Naive B cell (primary cell): ENCODE measurements around the gene ITGA7. TPM values are rescaled to one million over a fixed set of nuclear protein-coding genes. Genes with fewer than 3 reads are reported as not detected.
A peak's percentile ranks its signal among the peaks of the same experiment; 100 is the strongest.

Experiments used
- ATAC-seq, 2 donors: fragments of 150-1000 bp; cut with Tn5 transposase; 2 replicates each; pipeline ENCODE4 v1.10.0; 2021; ENCODE audit warnings: low read depth in 2 of 2, mild to moderate bottlenecking in 2 of 2, moderate library complexity in 2 of 2
- DNase-seq: peaks from one replicate; pipeline ENCODE4 v3.0.0; 2022
- H3K27ac Mint-ChIP-seq, 6 donors: one replicate each; pipeline ENCODE4 v1.8.0; 2020 to 2022; ENCODE audit warnings: mild to moderate bottlenecking in 6 of 6, mixed read lengths in 6 of 6, moderate library complexity in 5 of 6, inconsistent platforms in 2 of 6
- H3K27me3 Mint-ChIP-seq, 3 donors: one replicate each; pipeline ENCODE4 v1.8.0; 2021 to 2022; ENCODE audit warnings: mixed read lengths in 3 of 3, mild to moderate bottlenecking in 1 of 3
- H3K36me3 Mint-ChIP-seq, 2 donors: one replicate each; pipeline ENCODE4 v1.8.0; 2020 to 2022; ENCODE audit warnings: mixed read lengths in 2 of 2, inconsistent platforms in 1 of 2, mild to moderate bottlenecking in 1 of 2
- H3K4me1 Mint-ChIP-seq, 3 donors: one replicate each; pipeline ENCODE4 v1.8.0; 2020 to 2022; ENCODE audit warnings: mixed read lengths in 3 of 3, inconsistent platforms in 1 of 3, mild to moderate bottlenecking in 1 of 3, moderate library complexity in 1 of 3
- H3K4me3 Mint-ChIP-seq, 8 donors: one replicate each; pipeline ENCODE4 v1.8.0; 2020 to 2022; ENCODE audit warnings: mild to moderate bottlenecking in 8 of 8, mixed read lengths in 8 of 8, moderate library complexity in 8 of 8, inconsistent platforms in 2 of 8
- H3K9me3 Mint-ChIP-seq, 7 donors: one replicate each; pipeline ENCODE4 v1.8.0; 2020 to 2022; ENCODE audit warnings: mixed read lengths in 7 of 7, mild to moderate bottlenecking in 5 of 7, inconsistent platforms in 2 of 7, moderate library complexity in 1 of 7
- polyA plus RNA-seq, 6 donors: library from polyadenylated mRNA; unstranded; fragments of 300-500 nt; fragmentation: Illumina TruSeq; gene quantifications; one replicate each; pipeline ENCODE4 v1.2.3, GENCODE V29; 2021; ENCODE audit warnings: low read depth in 6 of 6

Gene ITGA7
- polyA plus RNA-seq, 6 donors from 2014 or later = 0.14 to 0.36 TPM; not detected in 4

DNA sequence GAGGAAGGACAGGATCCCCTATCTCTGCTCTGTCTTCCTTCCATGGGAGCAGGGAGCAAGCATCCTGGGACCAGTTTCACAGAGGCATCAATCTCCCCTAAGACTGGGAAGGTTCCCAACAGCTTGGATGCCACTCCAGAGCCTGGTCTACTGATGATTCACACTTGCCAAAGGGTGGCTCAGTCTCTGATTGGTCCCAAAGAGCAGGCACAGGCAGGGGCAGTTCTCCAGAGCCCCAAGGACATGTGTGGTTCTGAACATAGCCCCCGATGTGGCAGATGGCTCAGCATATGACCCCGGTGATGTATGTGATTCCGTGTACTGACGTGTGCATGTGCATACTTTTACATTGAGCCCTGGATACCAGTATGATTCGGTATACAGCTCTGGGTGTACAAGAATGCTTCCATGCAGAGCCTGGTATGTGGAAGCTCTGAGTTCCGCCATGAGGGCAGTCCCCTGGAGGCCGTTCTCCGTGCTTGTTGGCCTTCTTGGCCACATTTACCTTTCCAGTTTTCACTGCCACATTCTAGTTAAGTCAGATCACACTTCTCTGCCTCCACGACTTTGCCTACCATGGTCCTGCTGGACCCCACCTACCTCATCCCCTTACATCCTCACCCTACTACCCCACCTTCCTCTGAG lies 21.2 kb downstream of the ITGA7 start:
- no peak for DNase-seq
- no peaks in the 10 kb centered on the region for H3K27me3 Mint-ChIP-seq
- no peaks in the 10 kb centered on the region for H3K9me3 Mint-ChIP-seq
- H3K36me3 Mint-ChIP-seq = no peaks in the 10 kb centered on the region
- H3K27ac Mint-ChIP-seq = no peak overlapping the region
- peak overlapping the region in 1 of 8 donors; percentile 63 for H3K4me3 Mint-ChIP-seq
- peaks cover 23 to 48% (median 32%) of the 10 kb centered on the region in 3 donors for H3K4me1 Mint-ChIP-seq
- ATAC-seq = no peak

DNA sequence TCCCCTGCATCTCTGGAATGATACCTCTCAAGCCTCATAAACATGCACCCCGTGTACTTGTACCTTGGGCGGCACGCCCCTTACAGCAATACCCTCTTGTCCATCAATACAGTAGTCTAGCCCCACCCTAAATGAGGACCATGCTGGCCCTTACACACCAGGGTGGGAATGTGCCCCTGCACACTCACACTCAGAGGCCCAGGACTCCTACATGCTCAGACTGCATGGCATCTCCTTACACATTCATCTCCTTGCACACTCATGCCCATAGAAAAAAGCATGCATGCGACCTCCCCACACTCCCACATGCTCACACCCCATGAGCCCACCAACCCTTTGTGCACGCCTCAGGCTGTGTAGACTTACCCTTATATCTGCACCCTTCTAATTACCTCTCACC lies 22.0 kb downstream of the ITGA7 start:
- Mint-ChIP-seq H3K27me3 (no peaks in the 10 kb centered on the region), H3K36me3 (no peaks in the 10 kb centered on the region), H3K27ac (peak overlapping the region in 1 of 6 donors; percentile 65), H3K9me3 (no peaks in the 10 kb centered on the region), H3K4me1 (peaks cover 31 to 56% (median 40%) of the 10 kb centered on the region in 3 donors), H3K4me3 (no peak overlapping the region)
- ATAC-seq (no peak), DNase-seq (no peak)

DNA sequence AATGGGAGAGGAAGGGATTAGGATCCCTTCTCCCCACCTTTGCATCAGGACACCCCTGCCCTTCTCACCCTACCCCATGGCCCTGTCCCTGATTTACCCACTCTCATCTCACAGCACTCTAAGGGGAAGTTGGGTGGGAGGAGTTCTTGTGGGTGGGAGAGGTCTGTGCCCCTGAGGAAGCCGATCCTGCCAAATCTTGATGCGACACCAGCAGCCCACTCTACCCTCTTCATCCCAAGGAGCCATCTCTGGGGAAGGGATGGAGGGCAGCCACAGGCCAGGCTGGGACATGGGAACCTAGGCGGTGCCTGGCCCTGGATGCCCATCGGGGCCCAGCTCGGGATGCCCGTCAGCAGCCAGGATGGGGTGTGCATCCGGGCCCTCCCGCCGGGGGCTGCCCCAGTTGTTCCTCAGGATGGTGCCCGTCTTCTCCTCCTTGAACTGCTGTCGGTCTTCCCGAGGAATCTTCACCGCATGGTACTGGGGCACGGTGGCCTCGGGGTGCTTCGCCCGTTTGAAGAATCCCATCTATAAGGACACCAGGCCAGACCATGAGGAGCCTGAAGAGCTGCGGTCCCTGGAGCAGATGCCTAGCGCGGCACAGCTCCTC lies 22.8 kb downstream of the ITGA7 start:
- Mint-ChIP-seq H3K27ac (peak overlapping the region in 1 of 6 donors; percentile 26), H3K36me3 (no peaks in the 10 kb centered on the region), H3K4me3 (no peak overlapping the region), H3K4me1 (peaks cover 33 to 57% (median 40%) of the 10 kb centered on the region in 3 donors), H3K27me3 (no peaks in the 10 kb centered on the region), H3K9me3 (no peaks in the 10 kb centered on the region)
- ATAC-seq (no peak), DNase-seq (no peak)

DNA sequence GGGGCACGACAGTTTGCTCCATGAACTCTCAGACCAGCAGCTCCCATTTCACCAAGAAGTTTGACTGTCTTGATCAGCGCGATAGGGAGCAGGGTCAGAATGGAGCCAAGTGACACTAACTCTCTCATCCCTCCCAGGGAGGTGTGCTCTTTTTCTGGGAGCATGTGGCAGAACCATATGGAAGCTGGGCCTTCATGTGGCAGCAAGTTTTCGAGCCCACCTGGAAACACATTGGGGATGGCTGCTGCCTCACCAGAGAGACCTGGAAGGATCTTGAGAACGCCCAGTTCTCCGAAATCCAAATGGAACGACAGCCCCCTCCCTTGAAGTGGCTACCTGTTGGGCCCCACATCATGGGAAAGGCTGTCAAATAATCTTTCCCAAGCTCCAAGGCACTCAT lies 24.0 kb downstream of the ITGA7 start:
- H3K36me3 Mint-ChIP-seq = no peaks in the 10 kb centered on the region
- no peaks in the 10 kb centered on the region for H3K27me3 Mint-ChIP-seq
- ATAC-seq (no peak), DNase-seq (no peak)
- peak overlapping the region in 5 of 8 donors; percentile 5 to 67 (median 57) for H3K4me3 Mint-ChIP-seq
- H3K9me3 Mint-ChIP-seq = no peaks in the 10 kb centered on the region
- peaks cover 33 to 57% (median 40%) of the 10 kb centered on the region in 3 donors for H3K4me1 Mint-ChIP-seq
- H3K27ac Mint-ChIP-seq = peak overlapping the region in 1 of 6 donors; percentile 69

DNA sequence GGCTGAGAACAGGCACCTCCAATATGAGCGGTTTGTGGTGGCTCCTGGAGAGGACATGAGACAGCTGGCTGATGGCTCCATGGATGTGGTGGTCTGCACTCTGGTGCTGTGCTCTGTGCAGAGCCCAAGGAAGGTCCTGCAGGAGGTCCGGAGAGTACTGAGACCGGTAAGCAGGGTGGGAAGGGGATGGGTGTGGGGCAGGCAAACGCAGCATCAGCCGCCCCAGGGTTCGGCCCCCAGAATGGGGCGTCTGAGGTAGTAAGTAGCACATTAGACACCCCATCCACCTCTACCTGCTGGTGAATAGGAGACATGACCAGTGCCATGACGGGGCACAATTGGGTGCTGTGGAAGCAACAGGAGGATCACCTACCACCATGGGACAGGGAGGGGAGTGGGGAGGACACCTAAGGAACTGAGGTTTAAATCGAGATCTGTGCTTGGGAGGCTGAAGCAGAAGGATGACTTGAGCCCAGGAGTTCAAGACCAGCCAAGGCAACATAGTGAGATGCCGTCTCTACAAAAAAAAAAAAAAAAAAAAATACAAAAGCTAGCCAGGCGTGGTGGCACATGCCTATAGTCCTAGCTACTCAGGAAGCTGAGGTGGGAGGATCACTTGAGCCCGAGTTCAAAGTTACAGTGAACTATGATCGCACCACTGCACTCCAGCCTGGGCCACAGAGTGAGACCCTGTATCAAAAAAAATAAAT lies 25.5 kb downstream of the ITGA7 start:
- ATAC-seq = peak; percentile 70
- Mint-ChIP-seq H3K4me3 (peak overlapping the region; percentile 49 to 93 (median 76)), H3K36me3 (no peaks in the 10 kb centered on the region), H3K27ac (peak overlapping the region in 5 of 6 donors; percentile 32 to 93 (median 83)), H3K27me3 (no peaks in the 10 kb centered on the region), H3K9me3 (no peaks in the 10 kb centered on the region), H3K4me1 (peaks cover 33 to 50% (median 40%) of the 10 kb centered on the region in 3 donors)
- DNase-seq = peak; percentile 9

DNA sequence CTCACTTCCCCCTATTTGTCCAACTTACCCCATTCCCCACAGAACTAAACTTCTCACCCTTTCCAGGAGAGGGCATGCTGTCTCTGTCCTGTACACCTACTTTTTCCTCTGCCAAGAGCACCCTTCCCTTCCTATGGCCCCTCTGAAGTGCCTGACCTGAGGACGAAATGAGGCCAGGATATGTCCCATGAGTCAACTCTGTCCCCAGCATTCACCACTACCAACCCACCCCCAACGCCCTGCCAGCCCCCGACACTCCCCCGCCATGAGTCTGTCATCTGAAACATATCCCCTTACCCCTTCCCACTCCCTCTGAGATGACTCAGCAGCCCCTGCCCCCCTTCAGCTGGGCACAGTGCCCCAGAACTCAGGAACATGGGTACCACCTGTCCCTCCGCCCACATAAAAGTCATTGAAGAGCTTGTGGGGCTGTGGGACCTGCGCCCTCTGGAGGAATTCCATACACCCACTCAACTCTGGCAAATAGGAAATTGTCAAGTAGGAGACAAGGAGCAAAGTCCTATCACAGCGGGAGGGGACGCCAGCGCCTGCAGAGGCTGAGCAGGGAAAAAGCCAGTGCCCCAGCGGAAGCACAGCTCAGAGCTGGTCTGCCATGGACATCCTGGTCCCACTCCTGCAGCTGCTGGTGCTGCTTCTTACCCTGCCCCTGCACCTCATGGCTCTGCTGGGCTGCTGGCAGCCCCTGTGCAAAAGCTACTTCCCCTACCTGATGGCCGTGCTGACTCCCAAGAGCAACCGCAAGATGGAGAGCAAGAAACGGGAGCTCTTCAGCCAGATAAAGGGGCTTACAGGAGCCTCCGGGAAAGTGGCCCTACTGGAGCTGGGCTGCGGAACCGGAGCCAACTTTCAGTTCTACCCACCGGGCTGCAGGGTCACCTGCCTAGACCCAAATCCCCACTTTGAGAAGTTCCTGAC lies 26.3 kb downstream of the ITGA7 start:
- H3K9me3 Mint-ChIP-seq = no peaks in the 10 kb centered on the region
- H3K27ac Mint-ChIP-seq = peak overlapping the region in 4 of 6 donors; percentile 32 to 91 (median 81)
- DNase-seq (no peak), ATAC-seq (peak; percentile 41 to 58)
- peak overlapping the region; percentile 49 to 93 (median 76) for H3K4me3 Mint-ChIP-seq
- H3K4me1 Mint-ChIP-seq = peaks cover 33 to 46% (median 35%) of the 10 kb centered on the region in 3 donors
- no peaks in the 10 kb centered on the region for H3K27me3 Mint-ChIP-seq
- no peaks in the 10 kb centered on the region for H3K36me3 Mint-ChIP-seq

DNA sequence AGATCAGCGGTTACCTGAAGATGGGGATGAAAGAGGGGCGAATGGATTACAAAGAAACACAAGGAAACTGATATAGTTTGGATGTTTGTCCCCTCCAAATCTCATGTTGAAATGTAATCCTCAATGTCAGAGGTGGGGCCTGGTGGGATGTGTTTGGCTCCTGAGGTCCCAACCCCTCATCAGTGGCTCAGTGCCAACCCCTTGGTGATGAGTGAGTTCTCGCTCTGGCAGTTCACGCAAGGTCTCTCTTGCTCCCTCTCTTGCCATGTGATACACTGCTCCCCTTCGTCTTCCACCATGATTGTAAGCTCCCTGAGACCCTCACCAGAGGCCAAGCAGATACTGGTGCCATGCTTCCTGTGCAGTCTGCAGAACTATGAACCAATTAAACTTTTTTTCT lies 28.0 kb downstream of the ITGA7 start:
- H3K36me3 Mint-ChIP-seq = peaks cover 0 to 3% of the 10 kb centered on the region in 2 donors
- DNase-seq = no peak
- no peaks in the 10 kb centered on the region for H3K27me3 Mint-ChIP-seq
- no peak overlapping the region for H3K4me3 Mint-ChIP-seq
- peak overlapping the region in 1 of 6 donors; percentile 42 for H3K27ac Mint-ChIP-seq
- H3K4me1 Mint-ChIP-seq = peaks cover 34 to 40% (median 38%) of the 10 kb centered on the region in 3 donors
- H3K9me3 Mint-ChIP-seq = no peaks in the 10 kb centered on the region
- no peak for ATAC-seq

DNA sequence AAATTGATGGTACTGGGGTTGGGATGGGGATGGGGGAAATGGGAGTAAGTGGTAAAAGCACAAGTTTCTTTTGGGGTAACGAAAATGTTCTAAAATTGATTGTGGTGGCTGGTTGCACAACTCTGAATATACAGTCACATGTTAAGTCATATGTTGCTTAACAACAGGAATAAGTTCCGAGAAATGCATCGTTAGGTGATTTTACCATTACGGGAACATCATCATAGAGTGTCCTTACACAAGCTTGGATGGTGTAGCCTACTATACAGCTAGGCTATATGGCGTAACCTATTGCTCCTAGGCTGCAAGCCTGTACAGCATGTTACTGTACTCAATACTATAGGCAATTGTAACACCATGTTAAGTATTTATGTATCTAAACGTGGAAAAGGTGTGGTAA lies 31.0 kb downstream of the ITGA7 start:
- no peak overlapping the region for H3K4me3 Mint-ChIP-seq
- DNase-seq (no peak), ATAC-seq (no peak)
- H3K9me3 Mint-ChIP-seq = peaks cover 0 to 9% (median 0%) of the 10 kb centered on the region in 7 donors
- peaks cover 0 to 8% of the 10 kb centered on the region in 2 donors for H3K36me3 Mint-ChIP-seq
- H3K27ac Mint-ChIP-seq = no peak overlapping the region
- no peaks in the 10 kb centered on the region for H3K27me3 Mint-ChIP-seq
- peaks cover 40 to 44% (median 43%) of the 10 kb centered on the region in 3 donors for H3K4me1 Mint-ChIP-seq

DNA sequence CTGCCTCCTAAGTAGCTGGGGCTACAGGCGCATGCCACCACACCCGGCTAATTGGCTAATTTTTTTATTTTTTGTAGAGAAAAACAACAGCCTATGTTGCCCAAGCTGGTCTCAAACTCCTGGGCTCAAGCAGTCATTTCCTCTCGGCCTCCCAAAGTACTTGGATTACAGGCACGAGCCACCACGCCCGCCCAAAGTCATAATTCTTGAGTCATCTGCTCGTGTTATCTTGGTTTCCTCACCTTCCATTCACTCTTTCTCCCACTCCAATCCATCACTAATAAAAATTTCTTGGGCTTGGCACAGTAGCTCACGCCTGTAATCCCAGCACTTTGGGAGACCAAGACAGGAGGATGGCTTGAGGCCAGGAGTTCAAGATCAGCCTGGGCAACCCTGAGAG lies 32.0 kb downstream of the ITGA7 start:
- H3K4me3 Mint-ChIP-seq = peak overlapping the region in 3 of 8 donors; percentile 25 to 67 (median 66)
- H3K36me3 Mint-ChIP-seq = peaks cover 0 to 8% of the 10 kb centered on the region in 2 donors
- no peaks in the 10 kb centered on the region for H3K27me3 Mint-ChIP-seq
- ATAC-seq = no peak
- no peak for DNase-seq
- H3K9me3 Mint-ChIP-seq = peaks cover 0 to 9% (median 0%) of the 10 kb centered on the region in 7 donors
- peaks cover 33 to 41% (median 36%) of the 10 kb centered on the region in 3 donors for H3K4me1 Mint-ChIP-seq
- no peak overlapping the region for H3K27ac Mint-ChIP-seq

DNA sequence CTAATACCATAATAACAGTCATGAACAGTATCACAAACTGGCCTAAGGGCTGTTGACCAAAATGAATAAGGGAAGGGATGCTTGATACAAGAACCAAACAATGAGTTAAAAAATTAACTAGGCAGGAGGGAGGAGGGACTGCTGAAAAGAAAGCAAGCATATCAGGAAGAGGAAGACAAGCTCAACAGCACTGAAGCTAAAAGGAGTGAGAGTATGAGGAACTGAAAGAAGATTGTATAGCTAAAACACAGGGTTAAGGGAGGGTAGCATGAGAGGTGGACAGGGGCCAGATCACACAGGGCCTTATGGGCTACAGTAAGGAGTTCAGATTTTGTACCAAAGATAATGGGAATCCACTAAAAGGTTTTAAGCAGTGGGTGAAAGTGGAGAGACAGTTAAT lies 34.1 kb downstream of the ITGA7 start:
- H3K36me3 Mint-ChIP-seq = peaks cover 0 to 8% of the 10 kb centered on the region in 2 donors
- H3K27ac Mint-ChIP-seq = peak overlapping the region; percentile 79 to 97 (median 90)
- ATAC-seq (peak; percentile 99 to 100), DNase-seq (peak; percentile 53)
- peaks cover 35 to 40% (median 38%) of the 10 kb centered on the region in 3 donors for H3K4me1 Mint-ChIP-seq
- peaks cover 0 to 9% (median 0%) of the 10 kb centered on the region in 7 donors for H3K9me3 Mint-ChIP-seq
- peak overlapping the region; percentile 22 to 88 (median 80) for H3K4me3 Mint-ChIP-seq
- no peaks in the 10 kb centered on the region for H3K27me3 Mint-ChIP-seq

DNA sequence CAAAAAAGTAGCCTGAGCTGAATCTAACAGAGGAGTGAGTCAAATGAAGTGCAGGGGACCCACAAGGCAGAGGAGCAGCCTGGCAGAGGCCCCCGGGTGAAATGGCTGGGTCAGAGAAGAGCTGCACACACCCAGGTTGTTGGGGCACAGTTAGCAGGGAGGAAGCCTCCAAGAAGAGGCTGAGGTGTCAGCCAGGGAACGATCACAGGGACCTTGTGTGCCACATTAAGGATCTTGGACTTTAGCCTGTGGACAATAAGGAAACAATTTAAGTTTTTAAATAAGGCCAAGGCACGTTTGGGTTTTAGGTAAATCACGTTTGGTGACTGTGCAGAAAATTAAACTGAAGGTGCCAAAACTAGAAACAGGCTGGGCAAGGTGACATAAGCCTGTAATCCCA lies 36.0 kb downstream of the ITGA7 start:
- peaks cover 35 to 40% (median 38%) of the 10 kb centered on the region in 3 donors for H3K4me1 Mint-ChIP-seq
- H3K4me3 Mint-ChIP-seq = no peak overlapping the region
- peaks cover 0 to 9% (median 0%) of the 10 kb centered on the region in 7 donors for H3K9me3 Mint-ChIP-seq
- no peaks in the 10 kb centered on the region for H3K27me3 Mint-ChIP-seq
- no peak for DNase-seq
- no peak for ATAC-seq
- peak overlapping the region in 1 of 6 donors; percentile 52 for H3K27ac Mint-ChIP-seq
- H3K36me3 Mint-ChIP-seq = peaks cover 0 to 8% of the 10 kb centered on the region in 2 donors

DNA sequence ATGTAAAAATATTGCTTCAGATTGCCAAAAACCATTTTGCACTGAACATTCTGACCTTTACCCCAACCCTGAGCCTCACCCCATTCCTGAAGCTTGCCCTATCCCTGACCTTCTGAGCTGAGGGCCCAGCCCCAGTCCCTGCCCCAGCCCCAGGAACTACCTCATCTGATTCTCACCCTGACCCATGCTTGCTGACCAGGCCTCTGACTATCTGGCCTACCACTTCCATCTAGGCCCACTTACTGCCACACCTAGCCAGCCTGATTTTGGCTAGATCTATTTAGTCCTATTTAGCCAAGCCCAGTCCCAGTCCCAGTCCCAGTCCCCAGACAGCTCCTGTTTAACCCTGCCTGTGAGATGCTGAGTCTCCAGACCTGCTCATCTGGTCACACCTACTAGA lies 37.4 kb downstream of the ITGA7 start:
- peaks cover 0 to 8% of the 10 kb centered on the region in 2 donors for H3K36me3 Mint-ChIP-seq
- H3K4me3 Mint-ChIP-seq = no peak overlapping the region
- DNase-seq (no peak), ATAC-seq (no peak)
- H3K9me3 Mint-ChIP-seq = peaks cover 0 to 9% (median 0%) of the 10 kb centered on the region in 7 donors
- H3K4me1 Mint-ChIP-seq = peaks cover 29 to 38% (median 33%) of the 10 kb centered on the region in 3 donors
- H3K27ac Mint-ChIP-seq = peak overlapping the region in 3 of 6 donors; percentile 57 to 91 (median 84)
- H3K27me3 Mint-ChIP-seq = no peaks in the 10 kb centered on the region
